HG03342 (cell line): ENCODE data around the gene PROX1.

Experiments used
- ATAC-seq: cut with Tn5 transposase; IDR thresholded peaks from one replicate; pipeline ENCODE4 v1.9.1; 2021; ENCODE audit warnings: mild to moderate bottlenecking, moderate library complexity; ENCODE audit not compliant: unreplicated experiment

PROX1 gene, protein sequence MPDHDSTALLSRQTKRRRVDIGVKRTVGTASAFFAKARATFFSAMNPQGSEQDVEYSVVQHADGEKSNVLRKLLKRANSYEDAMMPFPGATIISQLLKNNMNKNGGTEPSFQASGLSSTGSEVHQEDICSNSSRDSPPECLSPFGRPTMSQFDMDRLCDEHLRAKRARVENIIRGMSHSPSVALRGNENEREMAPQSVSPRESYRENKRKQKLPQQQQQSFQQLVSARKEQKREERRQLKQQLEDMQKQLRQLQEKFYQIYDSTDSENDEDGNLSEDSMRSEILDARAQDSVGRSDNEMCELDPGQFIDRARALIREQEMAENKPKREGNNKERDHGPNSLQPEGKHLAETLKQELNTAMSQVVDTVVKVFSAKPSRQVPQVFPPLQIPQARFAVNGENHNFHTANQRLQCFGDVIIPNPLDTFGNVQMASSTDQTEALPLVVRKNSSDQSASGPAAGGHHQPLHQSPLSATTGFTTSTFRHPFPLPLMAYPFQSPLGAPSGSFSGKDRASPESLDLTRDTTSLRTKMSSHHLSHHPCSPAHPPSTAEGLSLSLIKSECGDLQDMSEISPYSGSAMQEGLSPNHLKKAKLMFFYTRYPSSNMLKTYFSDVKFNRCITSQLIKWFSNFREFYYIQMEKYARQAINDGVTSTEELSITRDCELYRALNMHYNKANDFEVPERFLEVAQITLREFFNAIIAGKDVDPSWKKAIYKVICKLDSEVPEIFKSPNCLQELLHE

GRCh38 chr1:213987927-213988506 lies at the start of gene PROX1:
TSS of gene PROX1 (plus strand) at chr1:213987973. CDS start at chr1:213996536, 8,563 bp downstream.
- peak; percentile 18 for ATAC-seq

GRCh38 chr1:213938776-213939175 lies 49.0 kb upstream of the PROX1 start:
- ATAC-seq: no peak

DNA sequence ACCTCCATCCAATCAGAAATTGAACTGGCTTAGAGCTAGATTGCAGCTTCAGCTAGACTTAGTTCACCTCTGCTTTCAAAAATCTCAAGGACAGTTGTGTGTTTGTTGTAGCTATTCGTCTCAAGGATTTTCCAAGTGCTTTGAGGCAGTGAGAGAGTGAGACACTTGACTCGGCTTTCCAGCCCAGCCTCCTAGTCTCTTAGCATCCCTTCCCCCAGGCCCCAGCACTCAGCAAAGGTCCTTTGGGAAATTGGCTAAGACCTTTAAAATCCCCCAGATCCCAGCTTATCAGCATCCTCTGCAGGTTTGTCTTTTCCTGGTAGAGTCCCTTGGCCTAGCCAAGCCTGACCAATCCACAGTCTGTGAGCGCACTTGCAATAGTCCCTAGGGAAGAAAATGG lies 47.9 kb upstream of the PROX1 start:
- ATAC-seq: no peak

- no peak for ATAC-seq
Measured at GRCh38 chr1:213940947-213941346, 46.8 kb upstream of the PROX1 start.

DNA sequence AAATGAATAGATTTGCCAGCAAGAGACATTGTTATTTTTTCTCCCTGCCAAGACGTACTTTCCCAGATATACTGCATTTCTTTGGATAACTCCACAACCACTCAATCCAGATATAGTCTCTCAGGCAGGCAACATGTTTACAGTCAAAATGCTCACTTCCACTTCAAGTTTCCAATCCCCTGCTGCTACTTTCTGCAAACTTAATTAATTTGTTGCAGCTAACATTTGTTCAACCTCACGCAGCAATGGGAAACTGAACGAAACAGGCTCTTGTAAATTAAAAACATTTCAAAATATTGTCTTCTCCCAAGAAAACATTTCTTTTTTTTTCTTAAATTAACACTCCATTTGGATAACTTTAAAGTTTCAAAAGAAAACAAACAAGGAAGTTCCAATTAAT lies 45.7 kb upstream of the PROX1 start:
- ATAC-seq: no peak

- no peak for ATAC-seq
Measured at GRCh38 chr1:213947200-213947801, 40.5 kb upstream of the PROX1 start.

DNA sequence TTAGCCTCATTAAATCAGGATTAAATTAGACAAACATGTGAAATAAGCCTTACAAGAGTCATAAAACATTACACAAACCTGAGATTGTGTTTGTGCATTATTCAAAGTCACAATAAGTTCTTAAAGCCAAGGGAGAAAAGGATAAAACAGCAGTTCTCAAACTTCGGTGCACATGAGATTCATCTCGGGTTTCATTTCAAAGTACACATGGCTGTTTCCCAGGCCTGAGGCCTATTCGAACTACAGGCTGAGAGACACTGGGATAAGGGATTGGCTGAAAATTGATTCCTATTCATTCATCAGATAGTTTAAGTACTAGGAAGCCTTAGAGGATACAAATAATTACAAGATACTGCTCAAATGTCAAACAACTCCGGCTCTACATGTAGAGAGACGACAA lies 35.9 kb upstream of the PROX1 start:
- no peak for ATAC-seq

DNA sequence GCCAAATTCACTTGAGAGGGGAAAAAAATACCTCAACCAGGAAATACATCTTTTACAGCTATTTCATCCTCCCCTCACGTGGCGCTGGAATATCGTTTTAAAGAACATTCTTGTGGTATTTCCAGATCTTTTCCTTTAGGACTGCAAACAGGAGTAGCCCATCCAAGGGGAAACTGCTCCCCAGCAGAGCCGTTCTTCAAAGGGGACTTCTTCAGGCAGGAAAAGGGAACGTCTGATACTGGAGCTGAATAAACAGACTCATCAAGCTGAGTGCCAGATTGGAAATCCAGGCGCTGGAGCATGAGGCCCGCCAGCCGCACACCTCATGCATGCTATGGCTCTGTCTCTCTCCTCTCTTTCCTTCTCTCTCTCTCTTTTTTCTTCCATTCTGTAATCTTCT lies 34.0 kb upstream of the PROX1 start:
- ATAC-seq: no peak

DNA sequence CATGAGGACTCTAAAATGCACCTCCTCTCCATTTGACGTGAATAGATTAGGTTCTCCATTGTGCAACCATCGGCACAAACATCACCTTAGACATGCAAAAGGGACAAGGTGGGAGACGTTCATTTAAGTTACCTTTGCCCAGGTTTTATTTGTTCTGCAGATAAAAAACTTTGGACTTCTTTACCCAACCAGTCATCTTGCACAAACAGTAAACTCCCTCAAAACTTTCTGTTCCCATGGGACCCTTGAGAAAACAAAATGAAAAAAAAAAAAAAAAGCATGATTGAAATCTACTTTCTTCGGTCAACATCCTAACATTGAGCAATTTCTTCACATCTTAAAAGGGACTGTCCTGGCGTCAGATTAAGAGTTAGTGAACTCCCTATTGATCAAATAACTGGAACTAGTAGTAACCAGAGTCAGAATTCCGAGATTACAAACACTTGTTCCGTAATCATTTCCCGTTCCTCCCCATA lies 31.4 kb upstream of the PROX1 start:
- ATAC-seq: no peak

- no peak for ATAC-seq
Measured at GRCh38 chr1:213958346-213958745, 29.4 kb upstream of the PROX1 start.

GRCh38 chr1:213960963-213961362 lies 26.8 kb upstream of the PROX1 start:
- no peak for ATAC-seq

DNA sequence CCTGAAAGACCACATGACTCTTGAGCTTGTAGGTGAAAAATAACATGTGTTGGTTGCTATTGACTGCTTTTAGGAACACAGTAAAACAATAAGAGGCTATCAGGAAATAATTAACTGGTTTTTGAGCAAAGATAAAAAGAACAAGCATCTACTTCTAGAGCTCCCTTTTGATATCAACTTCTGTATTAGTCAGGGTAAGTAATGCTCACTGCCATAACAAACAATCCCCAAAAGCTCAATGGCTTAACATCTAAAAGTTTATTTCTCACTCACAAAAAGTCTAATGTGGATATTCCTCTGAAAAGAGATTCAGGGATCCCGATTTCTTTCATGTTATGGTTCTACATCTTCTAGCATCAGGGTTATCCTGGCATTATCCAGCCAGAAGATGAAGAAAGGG lies 25.3 kb upstream of the PROX1 start:
- no peak for ATAC-seq

GRCh38 chr1:213966122-213966521 lies 21.7 kb upstream of the PROX1 start:
- ATAC-seq: no peak

DNA sequence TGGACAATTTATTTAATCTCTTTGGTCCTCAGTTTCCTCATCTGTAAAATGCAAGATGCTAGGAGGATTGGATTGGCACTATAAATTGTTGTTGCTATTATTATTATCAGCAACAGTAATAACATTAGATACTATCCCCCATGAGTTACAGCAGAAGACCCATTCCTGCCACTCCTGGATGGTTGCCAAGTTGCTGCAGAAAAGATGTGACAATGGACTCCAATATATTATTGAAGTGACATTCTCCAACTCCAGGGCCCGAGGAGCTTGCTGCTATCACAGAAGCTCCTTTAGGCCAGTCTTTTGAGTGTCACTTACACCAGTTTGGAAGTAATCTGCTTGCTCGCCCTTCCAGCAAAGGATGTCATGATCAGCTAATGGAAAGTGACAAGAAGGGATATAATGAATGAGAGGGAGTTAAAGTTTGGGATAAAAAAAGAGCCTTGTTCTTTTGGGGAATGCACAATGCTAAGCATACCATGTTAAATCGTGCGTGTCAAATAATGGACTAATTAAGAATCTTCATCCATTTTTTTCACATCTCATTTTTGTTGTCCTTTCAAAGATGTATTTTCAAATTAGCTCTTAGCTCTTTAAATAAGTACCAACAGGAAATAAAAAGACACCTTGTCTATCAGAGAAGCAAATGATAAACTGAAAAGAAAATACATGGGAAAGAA lies 19.5 kb upstream of the PROX1 start:
- no peak for ATAC-seq

DNA sequence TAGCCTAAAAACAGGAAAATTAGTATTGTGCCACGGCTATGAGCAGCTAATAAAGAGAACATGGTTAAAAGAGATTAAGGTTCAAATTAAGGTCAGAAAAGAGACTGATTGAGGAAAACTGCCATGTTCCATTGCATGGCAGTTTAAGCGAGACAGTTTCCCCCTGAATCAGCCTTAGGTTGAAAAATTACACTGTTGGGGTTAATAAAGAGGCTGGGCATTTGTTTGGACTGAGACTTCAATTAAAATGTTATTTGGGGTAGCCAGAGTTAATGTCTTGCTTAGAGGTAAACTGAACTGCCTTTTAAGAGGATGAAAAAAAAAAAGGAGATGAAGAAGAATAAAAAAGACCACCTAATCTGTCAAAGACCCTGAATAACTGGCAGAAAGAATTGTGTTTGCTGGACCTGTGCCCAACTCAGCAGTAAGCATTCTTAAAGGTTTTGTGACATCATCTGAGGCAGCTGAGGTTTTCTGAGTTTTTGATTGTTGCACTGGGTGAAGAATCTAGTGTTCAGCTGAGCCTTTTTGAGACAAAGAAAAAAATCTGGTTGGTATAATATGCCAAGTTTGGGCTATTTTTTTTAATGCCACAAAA lies 17.7 kb upstream of the PROX1 start:
- no peak for ATAC-seq

DNA sequence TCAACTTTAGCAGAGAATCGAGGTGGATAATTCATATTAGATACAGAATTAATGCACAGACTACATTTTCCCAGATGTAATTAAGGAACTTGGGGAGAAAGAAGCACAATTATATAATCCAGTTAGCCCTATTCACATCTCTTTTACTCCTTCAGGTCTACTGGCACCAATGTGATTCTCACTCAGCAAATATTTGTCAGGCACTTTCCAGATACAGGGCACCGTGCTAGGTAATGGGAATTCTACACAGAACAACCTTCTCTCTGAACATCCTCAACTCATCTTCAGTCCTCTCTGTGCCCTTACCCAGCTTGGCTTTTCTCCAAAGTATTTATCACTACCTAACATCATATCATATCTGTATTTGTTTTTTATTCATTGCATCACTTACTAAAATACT lies 15.6 kb upstream of the PROX1 start:
- no peak for ATAC-seq

DNA sequence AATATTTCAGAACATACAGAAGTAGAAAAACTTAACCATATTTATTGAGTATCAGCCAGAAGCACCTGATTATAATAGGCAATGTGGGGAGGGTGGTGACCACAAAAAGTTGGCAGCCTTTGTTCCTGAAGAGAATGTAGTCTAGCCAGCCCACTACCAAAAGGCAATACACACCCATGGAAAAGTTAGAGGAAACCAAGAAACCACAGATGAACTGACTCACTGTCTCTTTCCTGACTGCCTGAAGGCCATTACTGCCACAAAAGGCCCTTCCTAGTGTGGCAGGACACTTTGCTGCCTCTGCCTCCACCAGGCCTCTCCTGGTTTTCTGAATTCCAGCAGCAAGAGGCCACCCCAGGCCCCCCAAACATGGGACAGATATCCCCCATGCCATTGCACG lies 14.6 kb upstream of the PROX1 start:
- ATAC-seq: no peak

GRCh38 chr1:213976665-213977485 lies 10.9 kb upstream of the PROX1 start:
- ATAC-seq: no peak

DNA sequence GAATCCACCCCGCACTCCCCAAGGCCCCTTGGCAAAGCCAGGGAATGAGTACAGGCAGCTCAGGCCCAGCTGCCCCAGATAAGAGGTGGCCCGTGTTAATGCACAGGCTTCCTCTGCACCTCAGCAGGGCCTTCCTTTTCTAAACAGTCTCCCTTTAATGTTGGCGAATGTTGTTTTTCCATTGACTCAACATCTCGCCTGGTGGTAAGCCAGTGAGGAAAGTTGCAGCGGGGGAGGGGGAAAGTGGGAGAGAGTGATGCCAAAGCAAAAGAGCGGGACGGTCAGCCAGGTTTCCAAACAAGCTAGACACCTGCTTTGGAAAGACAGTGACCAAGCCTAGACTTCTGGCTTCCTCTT lies 10.3 kb upstream of the PROX1 start:
- no peak for ATAC-seq

DNA sequence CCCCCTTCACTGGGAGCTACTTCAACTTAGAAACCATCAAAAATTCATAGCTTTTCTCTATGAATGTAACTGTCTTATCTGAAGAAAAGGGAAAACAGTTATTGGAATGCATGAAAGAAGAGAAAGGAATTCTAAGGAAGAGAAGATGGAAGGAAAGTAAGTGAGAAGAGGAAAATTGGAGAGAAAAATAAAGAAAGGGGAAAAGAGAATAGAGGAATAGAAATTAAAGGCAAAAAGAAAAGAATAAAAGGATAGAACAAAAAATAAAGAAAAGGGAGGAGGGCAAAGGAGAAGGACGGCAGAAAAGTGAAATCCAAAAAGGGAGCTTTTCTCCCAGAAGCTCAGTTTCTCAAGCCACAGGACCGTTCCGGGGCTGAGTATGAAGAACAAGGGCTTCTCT lies 9.9 kb upstream of the PROX1 start:
- ATAC-seq: no peak
